OCI-LY3 (cell line): ENCODE results near the gene TIAM2.

ENCODE experiments used
- CTCF ChIP-seq: fragments of 200-600, 300-600 bp; sonication (generic); IDR thresholded peaks from 2 replicates; pipeline ENCODE4 v1.5.1; 2014; ENCODE audit warnings: antibody characterized with exemption, low read length, low read depth
- EZH2phosphoT487 ChIP-seq: fragments of 200-600 bp; shearing (Covaris generic); IDR thresholded peaks from 2 replicates; pipeline ENCODE4 v1.6.1; 2018; ENCODE audit warnings: antibody characterized with exemption, mixed run types, low read depth

- TF ChIP-seq CTCF (no peak), EZH2phosphoT487 (no peak)
Measured at GRCh38 chr6:155245831-155246230, 250.7 kb downstream of the TIAM2 start.
